IMR-90 (cell line): ENCODE data around the gene RXFP3. TPM values are rescaled to one million over a fixed set of nuclear protein-coding genes. Genes with fewer than 3 reads are reported as not detected.

Source experiments
- ATAC-seq: fragments of 200-7000 bp; cut with Tn5 transposase; 2 replicates; pipeline ENCODE4 v1.9.1; 2020; ENCODE audit warnings: low read depth, mild to moderate bottlenecking, moderate library complexity
- BruUV-seq: library from RNA; stranded (reverse); fragments of 400-500 nt; replicated peaks from 2 replicates; lab custom pipeline; 2021; lab: Mats Ljungman, UMichigan
- CTCF ChIA-PET: fragments of 300-600 bp; formaldehyde crosslinking; extraction: SDS; loops from one replicate; lab custom pipeline; 2021; ENCODE audit warnings: antibody characterized with exemption; lab: Yijun Ruan, JAX
- POLR2A ChIA-PET: fragments of 300-600 bp; sonication (Branson Sonifier 250); formaldehyde crosslinking; loops from one replicate; lab custom pipeline; 2022; ENCODE audit warnings: antibody characterized with exemption; ENCODE audit not compliant: unreplicated experiment; lab: Charles Lee
- DNase-seq: peaks from one replicate; pipeline ENCODE4 v3.0.0; 2013
- H2AFZ ChIP-seq: replicated peaks from 2 replicates; pipeline ENCODE3; 2013; ENCODE audit warnings: low read length, mild to moderate bottlenecking; ENCODE audit not compliant: poor library complexity
- H2AK5ac ChIP-seq: 2 replicates; pipeline ENCODE4 v1.6.1; 2013; ENCODE audit warnings: low read depth, low read length, inconsistent platforms
- H2AK9ac ChIP-seq: replicated peaks from 2 replicates; pipeline ENCODE3; 2013; ENCODE audit warnings: mild to moderate bottlenecking, low read depth, low read length, moderate library complexity; ENCODE audit not compliant: poor library complexity
- H2BK120ac ChIP-seq: 2 replicates; pipeline ENCODE4 v1.6.1; 2013; ENCODE audit warnings: low read depth, low read length, inconsistent platforms
- H2BK15ac ChIP-seq: 3 replicates; pipeline ENCODE4 v1.6.1; 2013; ENCODE audit warnings: low read depth, low read length, inconsistent platforms
- H2BK20ac ChIP-seq: 2 replicates; pipeline ENCODE4 v1.6.1; 2013; ENCODE audit warnings: low read depth, mild to moderate bottlenecking, inconsistent platforms, low read length, moderate library complexity
- H2BK5ac ChIP-seq: 2 replicates; pipeline ENCODE4 v1.6.1; 2013; ENCODE audit warnings: mild to moderate bottlenecking, low read depth, low read length, inconsistent platforms; ENCODE audit not compliant: poor library complexity, severe bottlenecking
- H3K14ac ChIP-seq: replicated peaks from 2 replicates; pipeline ENCODE4 v1.6.1; 2013; ENCODE audit warnings: low read depth, low read length, inconsistent platforms
- H3K18ac ChIP-seq: 2 replicates; pipeline ENCODE4 v1.6.1; 2013; ENCODE audit warnings: low read depth, low read length, control low read depth
- H3K23ac ChIP-seq: 2 replicates; pipeline ENCODE4 v1.6.1; 2013; ENCODE audit warnings: low read depth, low read length, inconsistent platforms
- H3K27ac ChIP-seq: 2 replicates; pipeline ENCODE4 v1.5.1; 2013; ENCODE audit warnings: mild to moderate bottlenecking, control low read depth, low read length; ENCODE audit not compliant: insufficient read depth
- H3K27me3 ChIP-seq: 2 replicates; pipeline ENCODE4 v1.6.1; 2013; ENCODE audit warnings: low read length; ENCODE audit not compliant: control insufficient read depth, insufficient read depth
- H3K36me3 ChIP-seq: 2 replicates; pipeline ENCODE4 v1.6.1; 2013; ENCODE audit warnings: low read length, mixed read lengths; ENCODE audit not compliant: control insufficient read depth, insufficient read depth
- H3K4ac ChIP-seq: 2 replicates; pipeline ENCODE4 v1.6.1; 2013; ENCODE audit warnings: low read depth, low read length, inconsistent platforms
- H3K4me1 ChIP-seq: 2 replicates; pipeline ENCODE4 v1.6.1; 2013; ENCODE audit warnings: low read length, mixed read lengths; ENCODE audit not compliant: control insufficient read depth, insufficient read depth
- H3K4me2 ChIP-seq: 2 replicates; pipeline ENCODE4 v1.6.1; 2013; ENCODE audit warnings: low read depth, mild to moderate bottlenecking, control low read depth, low read length, moderate library complexity
- H3K4me3 ChIP-seq: 2 replicates; pipeline ENCODE4 v1.5.1; 2013; ENCODE audit warnings: low read depth, mild to moderate bottlenecking, control low read depth, low read length, moderate library complexity; ENCODE audit not compliant: insufficient read depth
- H3K56ac ChIP-seq: 2 replicates; pipeline ENCODE4 v1.6.1; 2013; ENCODE audit warnings: low read length, inconsistent platforms; ENCODE audit not compliant: insufficient read depth; ENCODE audit errors: extremely low read depth
- H3K79me1 ChIP-seq, 2 experiments: 2 replicates each; pipeline ENCODE4 v1.6.1; 2013; ENCODE audit warnings: low read length in 2 of 2, inconsistent platforms in 1 of 2, low read depth in 1 of 2
- H3K9ac ChIP-seq: 2 replicates; pipeline ENCODE4 v1.6.1; 2013; ENCODE audit warnings: low read depth, low read length, control low read depth
- H3K9me1 ChIP-seq: 2 replicates; pipeline ENCODE4 v1.6.1; 2013; ENCODE audit warnings: low read length, inconsistent platforms; ENCODE audit not compliant: insufficient read depth
- H3K9me3 ChIP-seq: 2 replicates; pipeline ENCODE4 v1.6.1; 2013; ENCODE audit warnings: low read length; ENCODE audit not compliant: control insufficient read depth, insufficient read depth
- H4K20me1 ChIP-seq: 2 replicates; pipeline ENCODE4 v1.6.1; 2013; ENCODE audit warnings: low read length, inconsistent platforms; ENCODE audit not compliant: insufficient read depth
- H4K5ac ChIP-seq: 2 replicates; pipeline ENCODE4 v1.6.1; 2013; ENCODE audit warnings: mild to moderate bottlenecking, low read depth, low read length, control low read depth
- H4K8ac ChIP-seq, 2 experiments: 2 replicates each; pipeline ENCODE4 v1.6.1; 2013; ENCODE audit warnings: low read depth in 2 of 2, low read length in 2 of 2, control low read depth in 1 of 2, inconsistent platforms in 1 of 2
- H4K91ac ChIP-seq: 2 replicates; pipeline ENCODE4 v1.6.1; 2013; ENCODE audit warnings: low read depth, low read length, inconsistent platforms; ENCODE audit not compliant: insufficient read depth
- BHLHE40 ChIP-seq: fragments of 150-350 bp; IDR thresholded peaks from 2 replicates; pipeline ENCODE4 v1.6.1; 2016; ENCODE audit warnings: mild to moderate bottlenecking, low read depth, low read length
- CHD1 ChIP-seq: IDR thresholded peaks from 2 replicates; pipeline ENCODE4 v1.6.1; 2012; ENCODE audit warnings: low read depth, low read length, improper control_type of control experiment
- CTCF ChIP-seq: conservative IDR thresholded peaks from 2 replicates; pipeline ENCODE4 v1.5.1; 2012; ENCODE audit warnings: mild to moderate bottlenecking, low read depth, low read length, improper control_type of control experiment
- ELK1 ChIP-seq: fragments of 150-350 bp; IDR thresholded peaks from 2 replicates; pipeline ENCODE4 v1.6.1; 2016; ENCODE audit warnings: low read depth, mild to moderate bottlenecking, low read length, moderate library complexity, borderline replicate concordance
- FOS ChIP-seq: fragments of 150-350 bp; IDR thresholded peaks from 2 replicates; pipeline ENCODE4 v1.6.1; 2016; ENCODE audit warnings: low read depth, low read length
- MAFK ChIP-seq: IDR thresholded peaks from 2 replicates; pipeline ENCODE4 v1.6.1; 2012; ENCODE audit warnings: low read depth, low read length, improper control_type of control experiment
- MAZ ChIP-seq: IDR thresholded peaks from 2 replicates; pipeline ENCODE4 v1.6.1; 2012; ENCODE audit warnings: low read depth, mild to moderate bottlenecking, low read length, improper control_type of control experiment, moderate library complexity, borderline replicate concordance
- MXI1 ChIP-seq: IDR thresholded peaks from 2 replicates; pipeline ENCODE4 v1.6.1; 2012; ENCODE audit warnings: low read depth, mild to moderate bottlenecking, low read length, moderate library complexity, borderline replicate concordance
- NFE2L2 ChIP-seq: fragments of 150-350 bp; IDR thresholded peaks from 2 replicates; pipeline ENCODE4 v1.6.1; 2016; ENCODE audit warnings: low read depth, mild to moderate bottlenecking, low read length
- RAD21 ChIP-seq: IDR thresholded peaks from 2 replicates; pipeline ENCODE4 v1.6.1; 2012; ENCODE audit warnings: low read length, improper control_type of control experiment
- RCOR1 ChIP-seq: IDR thresholded peaks from 2 replicates; pipeline ENCODE4 v1.6.1; 2012; ENCODE audit warnings: mild to moderate bottlenecking, low read length, improper control_type of control experiment; ENCODE audit not compliant: insufficient replicate concordance
- SMC3 ChIP-seq: fragments of 150-350 bp; IDR thresholded peaks from 2 replicates; pipeline ENCODE4 v1.6.1; 2016; ENCODE audit warnings: low read depth, mild to moderate bottlenecking, antibody characterized with exemption, low read length, moderate library complexity
- USF2 ChIP-seq: fragments of 150-350 bp; IDR thresholded peaks from 2 replicates; pipeline ENCODE4 v1.6.1; 2017; ENCODE audit warnings: mild to moderate bottlenecking, antibody characterized with exemption, low read length, low read depth
- WGBS, 2 experiments: methylation state at CpG; one replicate each; pipeline versions ENCODE4 v1.1.5 to v1.1.7; 2013; ENCODE audit warnings: missing lambda C conversion rate in 2 of 2; ENCODE audit not compliant: insufficient read length in 1 of 2; ENCODE audit errors: extremely low coverage in 2 of 2; 5-methylcytosine and 5-hydroxymethylcytosine counted together
- dilution Hi-C: fragments of 300-500 bp; cut with HindIII; formaldehyde crosslinking; loops from one replicate; pipeline ENCODE4 v1.14.3; 2018; ENCODE audit warnings: low sequenced_read_pairs; ENCODE audit not compliant: unreplicated experiment
- in situ Hi-C: fragments of 300-500 bp; cut with MboI; formaldehyde crosslinking; loops from 3 replicates; pipeline ENCODE4 v1.14.3; 2019; ENCODE audit warnings: low sequenced_read_pairs, inconsistent platforms, mixed read lengths
- intact Hi-C: fragments of 100-400 bp; cut with micrococcal nuclease; formaldehyde crosslinking; loops from 2 replicates; pipeline ENCODE4 v1.10.0; 2022
- polyA plus RNA-seq, 3 experiments: library from polyadenylated mRNA; depleted of rRNA; stranded (reverse); fragments of >200 nt; gene quantifications; 2 replicates each; pipeline ENCODE4 v1.2.3, GENCODE V29; 2012; ENCODE audit warnings: low replicate concordance in 1 of 3
- total RNA-seq: library from RNA; depleted of rRNA; stranded (reverse); fragments of >200 nt; gene quantifications from 2 replicates; pipeline ENCODE4 v1.2.3, GENCODE V29; 2012

RXFP3 gene
- total and polyA plus RNA-seq, 2 of the 4 experiments (the other 2 are of a cell fraction) = not detected

- Histone ChIP-seq H3K4me3 (no peak overlapping the region), H3K9me1 (no peaks in the 10 kb centered on the region), H3K9ac (no peak overlapping the region), H4K8ac (no peak overlapping the region), H4K5ac (no peak overlapping the region), H4K91ac (no peak overlapping the region), H3K27ac (no peak overlapping the region), H3K27me3 (peaks cover 60% of the 10 kb centered on the region), H3K18ac (no peak overlapping the region), H3K79me1 (no peaks in the 10 kb centered on the region), H3K4me1 (no peaks in the 10 kb centered on the region), H2BK5ac (no peak overlapping the region), H2BK120ac (no peak overlapping the region), H2AK9ac (no peak overlapping the region), H2AK5ac (no peak overlapping the region), H3K14ac (no peak overlapping the region), H3K4me2 (no peak overlapping the region), H3K9me3 (peaks cover 5% of the 10 kb centered on the region; the same call in 1 of the 2 replicates), H3K4ac (no peak overlapping the region), H2BK20ac (no peak overlapping the region), H2BK15ac (no peak overlapping the region), H4K20me1 (no peaks in the 10 kb centered on the region; the same call in 1 of the 2 replicates), H2AFZ (no peak overlapping the region), H3K56ac (no peak overlapping the region), H3K23ac (no peak overlapping the region), H3K36me3 (no peaks in the 10 kb centered on the region)
- no TSS peak for BruUV-seq
- intact Hi-C loops = loop anchor here (10.0 kb wide), 1 partner anchor 323 kb away; no protein-coding TSS in a partner anchor
- ATAC-seq (no peak), DNase-seq (no peak)
- in situ Hi-C loops = no loop called here
- dilution Hi-C loops = no loop called here
- CTCF ChIA-PET = no interaction called here
- 39% methylated on average over 6 of the region's 54 CpGs; no CpG with 5 or more reads in 1 of the 2 experiments for WGBS, 2 experiments
- TF ChIP-seq ELK1 (no peak), RCOR1 (no peak), USF2 (no peak), FOS (no peak), RAD21 (no peak), NFE2L2 (no peak), CHD1 (no peak), MAZ (no peak), MAFK (no peak), MXI1 (no peak), SMC3 (no peak), CTCF (no peak), BHLHE40 (no peak)
- POLR2A ChIA-PET = no interaction called here
Measured at GRCh38 chr5:33937707-33938506, 1.7 kb downstream of the RXFP3 start.
